ENCODE measurements around the gene ZNF799.
"Not testable (repeated sequence)": the region's sequence is repeated elsewhere in the genome, so short reads cannot be mapped to it uniquely, and the experiment has no call there.

Gene ZNF799

GRCh38 chr19:12400633-12401502 is at the start of gene ZNF799:
ZNF799 (minus strand) TSS chr19:12401271; CDS start chr19:12401070, 201 bp downstream.
- DNase-seq: peak; percentile 76

- DNase-seq: no peak
Observed at GRCh38 chr19:12450844-12451243, 49.8 kb upstream of the ZNF799 start.

GRCh38 chr19:12448808-12449207 is 47.7 kb upstream of the ZNF799 start:
- DNase-seq: no peak

GRCh38 chr19:12440541-12441316 is 39.7 kb upstream of the ZNF799 start, which contains the start of gene ZNF443:
ZNF443 (minus strand) TSS chr19:12441021; CDS start chr19:12440914, 107 bp downstream.
- DNase-seq: peak; percentile 98

- peak; percentile 11 for DNase-seq
Observed at GRCh38 chr19:12439686-12440540, 38.8 kb upstream of the ZNF799 start.

- not testable (repeated sequence) for DNase-seq
Observed at GRCh38 chr19:12430726-12431299, 29.7 kb upstream of the ZNF799 start.

- no peak for DNase-seq
Observed at GRCh38 chr19:12425888-12426274, 24.8 kb upstream of the ZNF799 start.

- DNase-seq: no peak
Observed at GRCh38 chr19:12425236-12425887, 24.3 kb upstream of the ZNF799 start.

GRCh38 chr19:12417273-12417672 is 16.2 kb upstream of the ZNF799 start:
- DNase-seq: not testable (repeated sequence)

- no peak for DNase-seq
Observed at GRCh38 chr19:12411893-12412292, 10.8 kb upstream of the ZNF799 start.

GRCh38 chr19:12399901-12400632 is 1.0 kb downstream of the ZNF799 start:
- DNase-seq: not testable (repeated sequence)

GRCh38 chr19:12391148-12391547 is 9.9 kb downstream of the ZNF799 start:
- not testable (repeated sequence) for DNase-seq

GRCh38 chr19:12386365-12386764 is 14.7 kb downstream of the ZNF799 start:
- DNase-seq: not testable (repeated sequence)

- no peak for DNase-seq
Observed at GRCh38 chr19:12380444-12380737, 20.7 kb downstream of the ZNF799 start.

GRCh38 chr19:12379732-12380443 is 21.2 kb downstream of the ZNF799 start:
- DNase-seq: no peak

GRCh38 chr19:12374026-12374425 is 27.0 kb downstream of the ZNF799 start:
- no peak for DNase-seq

- DNase-seq: peak; percentile 77
Observed at GRCh38 chr19:12365236-12366162, 35.6 kb downstream of the ZNF799 start, which contains the start of gene ZNF442. ZNF442 (minus strand) TSS chr19:12365683; CDS start chr19:12363631, 2,052 bp downstream.

GRCh38 chr19:12364391-12365235 is 36.5 kb downstream of the ZNF799 start:
- no peak for DNase-seq

Data from activated CD4-positive, alpha-beta T cell treated with anti-CD3 and anti-CD28 coated beads, Interleukin-2, amount 50 U/mL, for 1 hour (primary cell).